Testis (tissue), 2 donors: ENCODE data around the gene EHMT1.

Experiments used
- CTCF ChIP-seq, 3 experiments: fragments of 450-650 bp in 2 of 3; fragments of 200-600 bp in 1 of 3; sonication (generic) in 1 of 3; IDR thresholded peaks; one replicate each; pipeline ENCODE4 v1.5.1; 2016 to 2019; ENCODE audit warnings: antibody characterized with exemption in 3 of 3, mild to moderate bottlenecking in 2 of 3, moderate library complexity in 1 of 3
- POLR2A ChIP-seq: fragments of 450-650 bp; IDR thresholded peaks from one replicate; pipeline ENCODE4 v1.6.1; 2017; ENCODE audit warnings: antibody characterized with exemption, mild to moderate bottlenecking, moderate library complexity

- TF ChIP-seq CTCF (IDR thresholded peaks at IDR 0.05) (no peak), POLR2A (no peak)
These were observed 234.7 kb downstream of the EHMT1 start for GRCh38 chr9:137853392-137853995.
